Osteoblast (primary cell): ENCODE results near the gene THOC3. TPM values are rescaled to one million over a fixed set of nuclear protein-coding genes. Genes with fewer than 3 reads are reported as not detected.
"Not testable (repeated sequence)": the region's sequence is repeated elsewhere in the genome, so short reads cannot be mapped to it uniquely, and the experiment has no call there.

ENCODE experiments used
- DNase-seq: peaks from one replicate; pipeline ENCODE4 v3.0.0; 2011; ENCODE audit warnings: low spot score, mixed read lengths; ENCODE audit not compliant: insufficient read length; ENCODE audit errors: missing footprints
- H2AFZ ChIP-seq: 2 replicates; pipeline ENCODE4 v1.6.0; 2011; ENCODE audit warnings: mild to moderate bottlenecking, low read length
- H3K27ac ChIP-seq: 2 replicates; pipeline ENCODE4 v1.5.1; 2011; ENCODE audit warnings: mild to moderate bottlenecking, low read depth, low read length, moderate library complexity
- H3K27me3 ChIP-seq: 2 replicates; pipeline ENCODE4 v1.6.0; 2012; ENCODE audit warnings: mild to moderate bottlenecking, control low read depth, inconsistent platforms, low read length, moderate library complexity; ENCODE audit not compliant: insufficient read depth
- H3K36me3 ChIP-seq: 2 replicates; pipeline ENCODE4 v1.5.1; 2011; ENCODE audit warnings: mild to moderate bottlenecking, low read length, control low read depth, moderate library complexity; ENCODE audit not compliant: insufficient read depth
- H3K4me1 ChIP-seq: 2 replicates; pipeline ENCODE4 v1.5.1; 2011; ENCODE audit warnings: mild to moderate bottlenecking, low read length, control low read depth, moderate library complexity; ENCODE audit not compliant: insufficient read depth
- H3K4me2 ChIP-seq: 2 replicates; pipeline ENCODE4 v1.6.0; 2011; ENCODE audit warnings: mild to moderate bottlenecking, low read length; ENCODE audit not compliant: insufficient read depth
- H3K4me3 ChIP-seq: fragments of 200-600 bp; sonication (generic); 3 replicates; pipeline ENCODE4 v1.5.1; 2012; ENCODE audit warnings: mild to moderate bottlenecking, low read length, inconsistent platforms; ENCODE audit not compliant: insufficient read depth
- H3K79me2 ChIP-seq: 2 replicates; pipeline ENCODE4 v1.6.0; 2012; ENCODE audit warnings: mild to moderate bottlenecking, low read length, control low read depth, inconsistent platforms; ENCODE audit not compliant: insufficient read depth
- H3K9me3 ChIP-seq: 2 replicates; pipeline ENCODE4 v1.5.1; 2011; ENCODE audit warnings: low read depth, low read length, control low read depth
- H4K20me1 ChIP-seq: 2 replicates; pipeline ENCODE4 v1.6.0; 2012; ENCODE audit warnings: mild to moderate bottlenecking, low read length, control low read depth; ENCODE audit not compliant: insufficient read depth
- CTCF ChIP-seq: IDR thresholded peaks from 2 replicates; pipeline ENCODE4 v1.5.1; 2011; ENCODE audit warnings: mild to moderate bottlenecking, low read depth, low read length, moderate library complexity; ENCODE audit errors: extremely low read depth
- total RNA-seq: library from RNA; depleted of rRNA; stranded (reverse); fragments of >200 nt; gene quantifications from 2 replicates; pipeline ENCODE4 v1.2.3, GENCODE V29; 2012

THOC3 gene
- total RNA-seq, 1 donor = 24.2 TPM

DNA sequence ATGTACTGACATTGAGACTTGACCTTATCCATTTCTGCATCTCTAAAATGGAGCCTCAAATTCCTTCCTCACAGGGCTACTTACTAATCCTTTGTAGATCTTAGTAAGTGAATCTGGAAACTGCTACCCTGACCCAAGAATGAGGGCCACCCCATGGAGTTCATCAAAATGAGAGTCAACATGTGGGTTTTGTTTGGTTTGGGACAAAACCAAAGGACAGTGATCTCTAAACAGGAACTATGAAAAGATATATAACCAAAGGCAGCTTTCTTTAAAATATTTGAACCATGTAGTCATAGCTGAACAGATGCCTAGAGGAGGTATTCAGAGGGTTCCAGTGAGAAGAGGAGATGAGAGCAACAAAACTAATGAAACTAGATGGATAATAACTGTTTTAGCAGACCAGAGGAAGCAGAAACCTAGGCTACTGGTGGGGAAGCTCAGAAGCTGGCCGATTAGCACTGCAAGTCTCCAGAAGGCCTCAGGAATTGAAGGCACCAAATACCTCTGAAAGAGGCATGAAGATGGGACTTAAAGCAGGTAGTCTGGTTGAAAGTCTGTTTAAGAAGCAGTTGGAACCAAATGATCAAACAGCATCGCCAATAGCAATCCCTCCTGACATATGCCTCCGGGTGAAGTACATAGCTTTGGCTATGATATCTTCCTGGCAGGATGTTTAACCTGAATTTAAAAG, 45.8 kb downstream of the THOC3 start:
- H3K27me3 ChIP-seq = no peaks in the 10 kb centered on the region
- no peaks in the 10 kb centered on the region for H3K79me2 ChIP-seq
- peak overlapping the region; percentile 49 for H3K4me2 ChIP-seq
- peak overlapping the region; percentile 67 for H3K27ac ChIP-seq
- H3K4me3 ChIP-seq = peak overlapping the region; percentile 8
- H2AFZ ChIP-seq = peak overlapping the region; percentile 30
- peaks cover 30% of the 10 kb centered on the region for H3K4me1 ChIP-seq
- H3K36me3 ChIP-seq = no peaks in the 10 kb centered on the region
- TF ChIP-seq CTCF = no peak
- DNase-seq = peak; percentile 92
- no peaks in the 10 kb centered on the region for H3K9me3 ChIP-seq
- no peaks in the 10 kb centered on the region for H4K20me1 ChIP-seq

DNA sequence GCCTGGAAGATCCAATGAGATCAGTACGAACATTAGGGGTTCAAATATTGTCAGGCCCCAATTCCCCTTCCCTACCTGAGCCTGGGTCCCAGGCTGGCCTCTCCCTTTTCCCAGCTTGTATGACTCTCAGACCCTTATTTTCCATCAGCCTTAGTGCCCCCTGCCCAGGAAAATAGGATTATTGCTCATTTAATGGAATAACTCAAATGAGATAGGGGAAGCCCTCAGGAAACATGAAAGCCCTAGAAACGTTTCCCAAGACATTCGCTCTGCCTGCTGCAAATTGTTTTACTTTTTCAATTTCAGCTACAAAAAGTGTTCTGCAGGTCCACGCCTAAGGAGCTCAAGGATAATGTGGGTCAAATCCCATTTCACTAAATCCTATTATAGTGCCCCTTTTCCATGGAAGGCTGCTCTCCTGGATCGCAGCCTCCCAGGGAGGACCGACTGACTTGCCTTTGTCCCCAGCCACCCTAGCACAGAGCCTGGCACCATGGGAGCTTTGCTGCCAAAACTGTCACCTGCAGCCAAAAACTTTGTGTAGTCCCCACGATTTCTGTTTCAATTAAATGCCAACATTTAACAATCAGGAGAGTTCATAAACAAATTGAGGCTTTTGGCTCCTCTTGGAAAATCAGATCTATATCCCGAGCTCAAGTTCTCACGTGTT, 46.9 kb downstream of the THOC3 start:
- no peak for TF ChIP-seq CTCF

GRCh38 chr5:175920231-175920811, 47.8 kb downstream of the THOC3 start:
- no peak overlapping the region for H3K4me3 ChIP-seq
- H3K36me3 ChIP-seq = no peaks in the 10 kb centered on the region
- no peaks in the 10 kb centered on the region for H3K79me2 ChIP-seq
- no peak overlapping the region for H3K4me2 ChIP-seq
- no peaks in the 10 kb centered on the region for H3K27me3 ChIP-seq
- H3K9me3 ChIP-seq = no peaks in the 10 kb centered on the region
- no peak for TF ChIP-seq CTCF
- DNase-seq = peak; percentile 55
- H3K27ac ChIP-seq = no peak overlapping the region
- H2AFZ ChIP-seq = peak overlapping the region; percentile 5
- peaks cover 30% of the 10 kb centered on the region for H3K4me1 ChIP-seq
- no peaks in the 10 kb centered on the region for H4K20me1 ChIP-seq

More for the DNA sequence above, 46.9 kb downstream of the THOC3 start:
- Histone ChIP-seq H3K27me3 (no peaks in the 10 kb centered on the region), H3K36me3 (no peaks in the 10 kb centered on the region), H3K4me3 (no peak overlapping the region), H4K20me1 (no peaks in the 10 kb centered on the region), H3K79me2 (no peaks in the 10 kb centered on the region), H3K4me2 (no peak overlapping the region), H3K27ac (no peak overlapping the region), H3K9me3 (no peaks in the 10 kb centered on the region), H2AFZ (no peak overlapping the region), H3K4me1 (peaks cover 30% of the 10 kb centered on the region)
- DNase-seq = peak; percentile 23

DNA sequence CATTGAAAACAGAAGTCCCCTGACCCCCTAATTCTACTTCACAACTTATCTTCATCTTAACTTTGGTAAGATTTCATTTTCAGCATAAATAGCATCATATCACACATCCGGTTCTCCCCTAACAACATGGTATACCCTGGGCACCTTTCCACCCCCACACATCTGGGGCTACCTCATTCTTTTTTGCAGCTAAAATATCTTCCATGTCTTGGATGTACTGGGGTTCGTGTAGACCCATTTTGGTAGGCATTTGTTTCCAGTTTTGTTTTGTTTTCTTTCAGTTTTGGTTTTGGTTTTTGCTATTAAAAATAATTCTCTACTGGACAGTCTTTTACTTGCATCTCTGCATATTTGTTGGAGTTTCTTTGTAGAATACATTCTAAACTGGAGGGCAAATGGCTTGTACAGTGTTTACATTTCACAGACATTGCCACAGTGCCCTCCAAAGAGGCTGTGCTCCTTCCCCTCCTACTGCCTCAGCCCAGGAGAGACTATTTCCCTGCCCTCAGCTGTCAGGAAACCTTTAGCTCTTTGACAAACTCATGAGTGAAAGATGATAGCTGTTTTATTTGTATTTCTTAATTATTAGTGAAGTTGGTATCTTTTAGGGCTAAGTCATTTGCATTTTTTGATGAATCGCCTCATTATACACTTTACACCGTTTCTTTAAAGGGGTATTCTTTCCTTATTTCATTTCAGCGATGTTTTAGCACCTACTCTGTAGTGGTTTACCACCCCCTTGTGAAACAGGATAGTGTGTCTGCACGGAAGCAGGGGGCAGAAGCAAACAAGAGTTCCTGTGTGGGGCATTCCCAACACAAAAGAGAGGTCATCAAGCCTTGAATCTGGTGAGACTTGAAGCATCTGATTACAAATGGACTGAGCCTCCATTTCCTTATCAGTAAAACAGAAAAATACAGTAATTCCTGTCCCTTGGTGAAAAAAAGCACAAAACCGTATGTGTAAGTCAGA, 52.8 kb downstream of the THOC3 start:
- H3K79me2 ChIP-seq, H3K36me3 ChIP-seq, H3K4me2 ChIP-seq, H3K4me1 ChIP-seq, H4K20me1 ChIP-seq, H2AFZ ChIP-seq, H3K4me3 ChIP-seq, H3K27me3 ChIP-seq, H3K9me3 ChIP-seq, DNase-seq, H3K27ac ChIP-seq: not testable (repeated sequence)

- not testable (repeated sequence) for H3K79me2 ChIP-seq, H3K4me1 ChIP-seq, H2AFZ ChIP-seq, DNase-seq, H3K9me3 ChIP-seq, H3K36me3 ChIP-seq, H3K4me2 ChIP-seq, H3K27ac ChIP-seq, H4K20me1 ChIP-seq, H3K4me3 ChIP-seq, H3K27me3 ChIP-seq
Measured at GRCh38 chr5:175913835-175914672, 54.1 kb downstream of the THOC3 start.
